DND-41 (cell line): Measurements from ENCODE around the gene CCDC201.

Source experiments
- ATAC-seq: fragments of 200-7000 bp; cut with Tn5 transposase; 3 replicates; pipeline ENCODE4 v1.9.1; 2021; ENCODE audit warnings: low read depth; ENCODE audit not compliant: insufficient read depth
- DNase-seq: peaks from one replicate; pipeline ENCODE4 v3.0.0-alpha.2; 2020
- H2AFZ ChIP-seq: 2 replicates; pipeline ENCODE4 v1.6.0; 2012; ENCODE audit warnings: low read depth, low read length
- H3K27ac ChIP-seq: 2 replicates; pipeline ENCODE4 v1.5.1; 2012; ENCODE audit warnings: low read length, inconsistent platforms
- H3K27me3 ChIP-seq: fragments of 200-600 bp; sonication (generic); 2 replicates; pipeline ENCODE4 v1.6.0; 2012; ENCODE audit warnings: low read length, mild to moderate bottlenecking, inconsistent platforms; ENCODE audit not compliant: insufficient read depth, poor library complexity
- H3K36me3 ChIP-seq: 2 replicates; pipeline ENCODE4 v1.5.1; 2012; ENCODE audit warnings: low read length, inconsistent platforms; ENCODE audit not compliant: insufficient read depth
- H3K4me1 ChIP-seq: 2 replicates; pipeline ENCODE4 v1.5.1; 2012; ENCODE audit warnings: mild to moderate bottlenecking, low read length; ENCODE audit not compliant: insufficient read depth
- H3K4me2 ChIP-seq: 2 replicates; pipeline ENCODE4 v1.6.0; 2012; ENCODE audit warnings: mild to moderate bottlenecking, moderate library complexity, low read length, inconsistent platforms; ENCODE audit not compliant: insufficient read depth
- H3K4me3 ChIP-seq, 2 experiments: fragments of 200-600 bp in 1 of 2; shearing (Covaris generic) in 1 of 2; 2 replicates each; pipeline ENCODE4 v1.5.1; 2012 to 2016; ENCODE audit warnings: inconsistent platforms in 2 of 2, low read length in 2 of 2, mild to moderate bottlenecking in 2 of 2, low read depth in 1 of 2, moderate library complexity in 1 of 2
- H3K79me2 ChIP-seq: 2 replicates; pipeline ENCODE4 v1.6.0; 2012; ENCODE audit warnings: low read length, inconsistent platforms; ENCODE audit not compliant: insufficient read depth
- H3K9ac ChIP-seq: 2 replicates; pipeline ENCODE4 v1.6.0; 2012; ENCODE audit warnings: low read depth, mild to moderate bottlenecking, inconsistent platforms, low read length, moderate library complexity
- H3K9me3 ChIP-seq: 2 replicates; pipeline ENCODE4 v1.5.1; 2012; ENCODE audit warnings: low read length, moderate library complexity, mild to moderate bottlenecking, inconsistent platforms; ENCODE audit not compliant: insufficient read depth, severe bottlenecking
- H4K20me1 ChIP-seq: 2 replicates; pipeline ENCODE4 v1.6.0; 2012; ENCODE audit warnings: low read length; ENCODE audit not compliant: insufficient read depth
- CTCF ChIP-seq: IDR thresholded peaks from 2 replicates; pipeline ENCODE4 v1.5.1; 2012; ENCODE audit warnings: borderline replicate concordance, low read length, moderate library complexity, mild to moderate bottlenecking; ENCODE audit not compliant: poor library complexity, severe bottlenecking; ENCODE audit errors: extremely low read depth
- EZH2 ChIP-seq: IDR thresholded peaks from 3 replicates; pipeline ENCODE4 v1.6.1; 2012; ENCODE audit warnings: borderline replicate concordance, low read depth, mild to moderate bottlenecking, moderate library complexity, low read length, inconsistent platforms; ENCODE audit not compliant: severe bottlenecking

CCDC201 gene

GRCh38 chr7:45897042-45897690 is 24.3 kb upstream of the CCDC201 start:
- Histone ChIP-seq H2AFZ (no peak overlapping the region), H4K20me1 (no peaks in the 10 kb centered on the region), H3K4me1 (no peaks in the 10 kb centered on the region), H3K27me3 (peaks cover 16% of the 10 kb centered on the region), H3K36me3 (no peaks in the 10 kb centered on the region), H3K4me2 (no peak overlapping the region), H3K4me3 (no peak overlapping the region), H3K9ac (no peak overlapping the region), H3K9me3 (no peaks in the 10 kb centered on the region), H3K27ac (no peak overlapping the region), H3K79me2 (no peaks in the 10 kb centered on the region)
- no peak for TF ChIP-seq EZH2
- TF ChIP-seq CTCF, result no peak
- ATAC-seq, result no peak
- no peak for DNase-seq

GRCh38 chr7:45894665-45895062 is 21.8 kb upstream of the CCDC201 start:
- no peak for ATAC-seq
- Histone ChIP-seq H3K4me2 (no peak overlapping the region), H3K4me3 (no peak overlapping the region), H3K4me1 (no peaks in the 10 kb centered on the region), H2AFZ (no peak overlapping the region), H4K20me1 (no peaks in the 10 kb centered on the region), H3K9ac (no peak overlapping the region), H3K36me3 (no peaks in the 10 kb centered on the region), H3K27me3 (peaks cover 15% of the 10 kb centered on the region), H3K79me2 (no peaks in the 10 kb centered on the region), H3K27ac (no peak overlapping the region), H3K9me3 (no peaks in the 10 kb centered on the region)
- no peak for DNase-seq
- TF ChIP-seq CTCF (no peak), EZH2 (no peak)

- Histone ChIP-seq H3K27ac (no peak overlapping the region), H3K9ac (no peak overlapping the region), H3K36me3 (no peaks in the 10 kb centered on the region), H3K4me1 (no peaks in the 10 kb centered on the region), H3K27me3 (peaks cover 15% of the 10 kb centered on the region), H2AFZ (no peak overlapping the region), H3K4me3 (no peak overlapping the region), H3K9me3 (no peaks in the 10 kb centered on the region), H3K4me2 (no peak overlapping the region), H3K79me2 (no peaks in the 10 kb centered on the region), H4K20me1 (no peaks in the 10 kb centered on the region)
- TF ChIP-seq CTCF, result no peak
- TF ChIP-seq EZH2, result no peak
- no peak for ATAC-seq
- no peak for DNase-seq
These were observed 21.2 kb upstream of the CCDC201 start for GRCh38 chr7:45893996-45894664.
